Astrocyte of the cerebellum (primary cell): ENCODE measurements around the gene ROPN1L.

Experiments used
- DNase-seq: peaks from one replicate; pipeline ENCODE4 v3.0.0-alpha.2; 2011; ENCODE audit warnings: low read depth
- H3K4me3 ChIP-seq: 2 replicates; pipeline ENCODE4 v1.5.1; 2011; ENCODE audit warnings: mild to moderate bottlenecking, low read depth, low read length, moderate library complexity
- in situ Hi-C: cut with HindIII; loops from 2 replicates; pipeline ENCODE4 v1.10.0; 2017; ENCODE audit warnings: low sequenced_read_pairs
- TF ChIP-seq, protein P1 (sequence below): IDR thresholded peaks from 2 replicates; pipeline ENCODE4 v1.5.1; 2012; ENCODE audit warnings: low read length, low read depth, moderate library complexity, mild to moderate bottlenecking; ENCODE audit errors: missing control alignments

The ROPN1L gene

DNA sequence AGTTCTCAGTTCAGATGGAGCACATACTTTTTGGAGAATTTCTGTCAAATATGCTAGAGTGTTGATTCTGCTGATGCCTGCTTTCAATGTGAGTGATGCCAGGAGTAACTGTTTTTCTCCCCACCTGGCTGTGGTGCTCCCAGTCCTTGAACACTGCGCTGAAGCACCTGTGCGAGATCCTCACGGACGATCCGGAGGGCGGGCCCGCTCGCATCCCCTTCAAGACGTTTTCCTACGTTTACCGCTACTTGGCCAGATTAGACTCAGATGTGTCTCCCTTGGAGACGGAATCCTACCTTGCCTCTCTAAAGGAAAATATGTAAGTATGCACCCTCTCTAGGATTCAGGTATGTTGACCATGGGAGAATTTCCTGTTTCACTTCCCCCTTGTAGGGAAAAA, 19.4 kb downstream of the ROPN1L start:
- TF ChIP-seq, protein P1, sequence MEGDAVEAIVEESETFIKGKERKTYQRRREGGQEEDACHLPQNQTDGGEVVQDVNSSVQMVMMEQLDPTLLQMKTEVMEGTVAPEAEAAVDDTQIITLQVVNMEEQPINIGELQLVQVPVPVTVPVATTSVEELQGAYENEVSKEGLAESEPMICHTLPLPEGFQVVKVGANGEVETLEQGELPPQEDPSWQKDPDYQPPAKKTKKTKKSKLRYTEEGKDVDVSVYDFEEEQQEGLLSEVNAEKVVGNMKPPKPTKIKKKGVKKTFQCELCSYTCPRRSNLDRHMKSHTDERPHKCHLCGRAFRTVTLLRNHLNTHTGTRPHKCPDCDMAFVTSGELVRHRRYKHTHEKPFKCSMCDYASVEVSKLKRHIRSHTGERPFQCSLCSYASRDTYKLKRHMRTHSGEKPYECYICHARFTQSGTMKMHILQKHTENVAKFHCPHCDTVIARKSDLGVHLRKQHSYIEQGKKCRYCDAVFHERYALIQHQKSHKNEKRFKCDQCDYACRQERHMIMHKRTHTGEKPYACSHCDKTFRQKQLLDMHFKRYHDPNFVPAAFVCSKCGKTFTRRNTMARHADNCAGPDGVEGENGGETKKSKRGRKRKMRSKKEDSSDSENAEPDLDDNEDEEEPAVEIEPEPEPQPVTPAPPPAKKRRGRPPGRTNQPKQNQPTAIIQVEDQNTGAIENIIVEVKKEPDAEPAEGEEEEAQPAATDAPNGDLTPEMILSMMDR: no peak
- no peak overlapping the region for H3K4me3 ChIP-seq
- in situ Hi-C loops: loop anchor here (25.0 kb wide), 1 partner anchor 401 kb away; no protein-coding TSS in a partner anchor
- no peak for DNase-seq

- in situ Hi-C loops: loop anchor here (25.0 kb wide), 1 partner anchor 400 kb away; no protein-coding TSS in a partner anchor
- TF ChIP-seq, protein P1: no peak
- H3K4me3 ChIP-seq: no peak overlapping the region
- DNase-seq: no peak
Observed at GRCh38 chr5:10461904-10462555, 20.4 kb downstream of the ROPN1L start.

DNA sequence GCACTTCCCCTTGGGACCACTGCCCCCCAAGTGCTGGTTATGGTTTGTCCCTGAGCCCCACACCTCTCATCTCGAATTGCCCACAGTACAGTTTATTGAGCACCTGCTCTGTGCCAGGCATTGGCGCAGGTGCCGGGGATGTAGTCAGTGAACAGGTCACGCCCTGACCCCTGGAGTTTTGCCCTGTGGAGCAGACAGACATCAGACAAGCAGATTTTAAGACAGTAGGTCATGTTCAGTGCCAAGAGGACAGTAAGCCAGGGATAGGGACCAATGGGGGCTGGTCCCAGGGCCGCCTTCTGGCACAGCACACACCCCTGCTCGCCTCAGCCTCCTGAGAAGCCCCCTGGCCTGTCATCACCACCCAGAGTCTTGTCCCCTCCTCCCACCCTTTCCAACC, 21.9 kb downstream of the ROPN1L start:
- no peak for DNase-seq
- in situ Hi-C loops: loop anchor here (25.0 kb wide), 1 partner anchor 399 kb away; no protein-coding TSS in a partner anchor
- TF ChIP-seq, protein P1: no peak
- no peak overlapping the region for H3K4me3 ChIP-seq

GRCh38 chr5:10464173-10464572, 22.5 kb downstream of the ROPN1L start:
- TF ChIP-seq, protein P1: no peak
- no peak for DNase-seq
- in situ Hi-C loops: loop anchor here (25.0 kb wide), 1 partner anchor 398 kb away; no protein-coding TSS in a partner anchor
- H3K4me3 ChIP-seq: no peak overlapping the region

DNA sequence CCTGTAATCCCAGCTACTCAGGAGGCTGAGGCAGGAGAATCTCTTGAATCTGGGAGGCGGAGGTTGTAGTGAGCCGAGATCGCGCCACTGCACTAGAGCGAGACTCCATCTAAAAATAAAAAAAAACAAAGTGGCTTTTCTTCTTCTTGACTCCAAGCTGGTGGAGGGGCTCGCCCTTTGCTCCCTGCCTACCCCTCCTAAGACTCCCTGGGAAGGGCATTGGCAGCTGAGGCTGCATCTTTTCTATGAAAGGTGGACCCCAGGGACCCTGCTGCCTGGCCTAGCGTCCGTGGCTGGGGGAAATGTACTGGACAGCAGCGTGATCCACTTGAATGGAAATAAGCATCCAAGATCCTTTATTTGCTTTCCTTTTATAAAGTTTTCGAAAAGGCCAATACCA, 24.0 kb downstream of the ROPN1L start:
- TF ChIP-seq, protein P1: no peak
- in situ Hi-C loops: loop anchor here (25.0 kb wide), 1 partner anchor 397 kb away; no protein-coding TSS in a partner anchor
- DNase-seq: no peak
- no peak overlapping the region for H3K4me3 ChIP-seq

- TF ChIP-seq, protein P1: no peak
- H3K4me3 ChIP-seq: no peak overlapping the region
- in situ Hi-C loops: loop anchor here (25.0 kb wide), 1 partner anchor 396 kb away; no protein-coding TSS in a partner anchor
- no peak for DNase-seq
Observed at GRCh38 chr5:10466446-10467073, 24.9 kb downstream of the ROPN1L start.
